Measurements from ENCODE around the gene TLE3.
A peak's percentile ranks its signal among the peaks of the same experiment; 100 is the strongest.

The TLE3 gene

GRCh38 chr15:69998541-69999391 lies 99.0 kb downstream of the TLE3 start:
- no peak for DNase-seq

- DNase-seq: peak; percentile 69
Measured at GRCh38 chr15:69997813-69998212, 99.9 kb downstream of the TLE3 start.
